ENCODE data around the gene FPR2.
"Not testable (repeated sequence)": the region's sequence is repeated elsewhere in the genome, so short reads cannot be mapped to it uniquely, and the experiment has no call there.

Gene FPR2

GRCh38 chr19:51803519-51803918, 42.5 kb downstream of the FPR2 start:
- H3K4me3 ChIP-seq = no peak overlapping the region
- no peaks in the 10 kb centered on the region for H3K36me3 ChIP-seq
- intact Hi-C loops (cut with DNase I; ENCODE audit: low total_unique reads) = no loop called here
- H3K27me3 ChIP-seq = no peaks in the 10 kb centered on the region
- peaks cover 0 to 20% (median 9%) of the 10 kb centered on the region in 4 donors for H3K4me1 ChIP-seq
- H3K27ac ChIP-seq = no peak overlapping the region
- no peaks in the 10 kb centered on the region for H3K9me3 ChIP-seq
- TF ChIP-seq, protein P1, sequence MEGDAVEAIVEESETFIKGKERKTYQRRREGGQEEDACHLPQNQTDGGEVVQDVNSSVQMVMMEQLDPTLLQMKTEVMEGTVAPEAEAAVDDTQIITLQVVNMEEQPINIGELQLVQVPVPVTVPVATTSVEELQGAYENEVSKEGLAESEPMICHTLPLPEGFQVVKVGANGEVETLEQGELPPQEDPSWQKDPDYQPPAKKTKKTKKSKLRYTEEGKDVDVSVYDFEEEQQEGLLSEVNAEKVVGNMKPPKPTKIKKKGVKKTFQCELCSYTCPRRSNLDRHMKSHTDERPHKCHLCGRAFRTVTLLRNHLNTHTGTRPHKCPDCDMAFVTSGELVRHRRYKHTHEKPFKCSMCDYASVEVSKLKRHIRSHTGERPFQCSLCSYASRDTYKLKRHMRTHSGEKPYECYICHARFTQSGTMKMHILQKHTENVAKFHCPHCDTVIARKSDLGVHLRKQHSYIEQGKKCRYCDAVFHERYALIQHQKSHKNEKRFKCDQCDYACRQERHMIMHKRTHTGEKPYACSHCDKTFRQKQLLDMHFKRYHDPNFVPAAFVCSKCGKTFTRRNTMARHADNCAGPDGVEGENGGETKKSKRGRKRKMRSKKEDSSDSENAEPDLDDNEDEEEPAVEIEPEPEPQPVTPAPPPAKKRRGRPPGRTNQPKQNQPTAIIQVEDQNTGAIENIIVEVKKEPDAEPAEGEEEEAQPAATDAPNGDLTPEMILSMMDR (IDR thresholded peaks at IDR 0.05) = no peak
- no peak for DNase-seq

GRCh38 chr19:51803967-51804366, 43.0 kb downstream of the FPR2 start:
- H3K36me3 ChIP-seq = no peaks in the 10 kb centered on the region
- no peaks in the 10 kb centered on the region for H3K27me3 ChIP-seq
- H3K27ac ChIP-seq = no peak overlapping the region
- peaks cover 0 to 17% (median 7%) of the 10 kb centered on the region in 4 donors for H3K4me1 ChIP-seq
- no peak overlapping the region for H3K4me3 ChIP-seq
- H3K9me3 ChIP-seq = no peaks in the 10 kb centered on the region
- DNase-seq = no peak
- TF ChIP-seq, protein P1 (IDR thresholded peaks at IDR 0.05) = no peak
- intact Hi-C loops (cut with DNase I; ENCODE audit: low total_unique reads) = no loop called here

DNA sequence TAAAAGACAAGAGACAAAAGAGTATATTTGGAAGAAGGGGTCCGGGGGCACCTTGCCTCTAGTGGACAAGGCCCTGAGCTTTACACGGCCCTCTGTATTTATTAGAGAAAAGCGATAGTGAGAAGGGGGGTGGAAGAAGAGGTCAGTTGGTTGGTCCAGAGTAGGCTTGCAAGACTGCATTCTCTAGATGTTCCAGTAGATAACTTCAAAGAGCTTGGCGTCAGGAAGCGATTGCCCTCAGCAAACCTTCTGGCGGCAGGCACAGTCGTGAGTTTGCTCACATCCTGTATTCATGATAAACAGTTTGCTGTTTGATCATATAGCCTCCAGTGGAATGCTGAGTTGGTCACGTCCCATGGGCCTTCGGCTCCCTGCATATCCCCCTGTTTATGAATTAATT, 43.8 kb downstream of the FPR2 start:
- H3K4me1 ChIP-seq; H3K9me3 ChIP-seq; intact Hi-C loops (cut with DNase I; ENCODE audit: low total_unique reads); H3K36me3 ChIP-seq; H3K27ac ChIP-seq; DNase-seq; H3K4me3 ChIP-seq; H3K27me3 ChIP-seq: not testable (repeated sequence)

DNA sequence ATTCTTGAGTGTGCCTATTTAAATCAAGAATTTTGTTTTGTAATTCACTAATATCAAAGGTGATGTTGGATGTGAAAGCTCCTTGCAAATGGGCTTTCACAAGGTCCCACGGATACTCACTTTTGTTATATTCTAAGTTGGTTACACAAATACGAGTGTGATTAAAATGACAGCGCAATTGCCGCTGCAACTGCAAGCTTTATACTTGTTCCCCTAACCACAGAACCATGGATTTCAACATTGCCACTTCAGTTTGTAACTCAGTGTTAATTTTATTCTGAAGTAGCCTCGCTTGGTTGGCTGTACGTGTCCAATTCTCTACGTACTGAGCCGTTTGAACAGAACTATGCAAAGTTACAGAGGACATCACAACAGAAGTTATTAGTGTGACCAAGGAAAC, 44.4 kb downstream of the FPR2 start:
- H3K9me3 ChIP-seq; H3K27ac ChIP-seq; H3K27me3 ChIP-seq; H3K36me3 ChIP-seq; DNase-seq; intact Hi-C loops (cut with DNase I; ENCODE audit: low total_unique reads); H3K4me1 ChIP-seq; H3K4me3 ChIP-seq: not testable (repeated sequence)

GRCh38 chr19:51806571-51806970, 45.6 kb downstream of the FPR2 start:
- H3K9me3 ChIP-seq; H3K36me3 ChIP-seq; H3K4me1 ChIP-seq; H3K27me3 ChIP-seq; H3K4me3 ChIP-seq; intact Hi-C loops (cut with DNase I; ENCODE audit: low total_unique reads); DNase-seq; H3K27ac ChIP-seq: not testable (repeated sequence)

GRCh38 chr19:51807111-51807701, 46.2 kb downstream of the FPR2 start:
- H3K9me3 ChIP-seq = no peaks in the 10 kb centered on the region
- no peak overlapping the region for H3K4me3 ChIP-seq
- no peaks in the 10 kb centered on the region for H3K27me3 ChIP-seq
- TF ChIP-seq, protein P1 (IDR thresholded peaks at IDR 0.05) = no peak
- no peak for DNase-seq
- intact Hi-C loops (cut with DNase I; ENCODE audit: low total_unique reads) = no loop called here
- no peaks in the 10 kb centered on the region for H3K36me3 ChIP-seq
- H3K4me1 ChIP-seq = no peaks in the 10 kb centered on the region
- no peak overlapping the region for H3K27ac ChIP-seq

GRCh38 chr19:51807925-51808324, 46.9 kb downstream of the FPR2 start:
- TF ChIP-seq, protein P1 (IDR thresholded peaks at IDR 0.05) = no peak
- intact Hi-C loops (cut with DNase I; ENCODE audit: low total_unique reads) = no loop called here
- no peak overlapping the region for H3K27ac ChIP-seq

More at GRCh38 chr19:51807925-51808324, 46.9 kb downstream of the FPR2 start:
- no peak for DNase-seq
- no peaks in the 10 kb centered on the region for H3K27me3 ChIP-seq
- H3K4me1 ChIP-seq = no peaks in the 10 kb centered on the region
- no peaks in the 10 kb centered on the region for H3K9me3 ChIP-seq
- H3K4me3 ChIP-seq = no peak overlapping the region
- no peaks in the 10 kb centered on the region for H3K36me3 ChIP-seq

Data from tibial artery (tissue), 4 donors.